Kasumi-1 (cell line): ENCODE measurements around the gene KRTAP4-4.
"Not testable (repeated sequence)": the region's sequence is repeated elsewhere in the genome, so short reads cannot be mapped to it uniquely, and the experiment has no call there.

ENCODE experiments used
- DNase-seq, 2 experiments: peaks; one replicate each; lab custom pipeline; 2025; lab: John Stamatoyannopoulos, UW

KRTAP4-4 gene

DNA sequence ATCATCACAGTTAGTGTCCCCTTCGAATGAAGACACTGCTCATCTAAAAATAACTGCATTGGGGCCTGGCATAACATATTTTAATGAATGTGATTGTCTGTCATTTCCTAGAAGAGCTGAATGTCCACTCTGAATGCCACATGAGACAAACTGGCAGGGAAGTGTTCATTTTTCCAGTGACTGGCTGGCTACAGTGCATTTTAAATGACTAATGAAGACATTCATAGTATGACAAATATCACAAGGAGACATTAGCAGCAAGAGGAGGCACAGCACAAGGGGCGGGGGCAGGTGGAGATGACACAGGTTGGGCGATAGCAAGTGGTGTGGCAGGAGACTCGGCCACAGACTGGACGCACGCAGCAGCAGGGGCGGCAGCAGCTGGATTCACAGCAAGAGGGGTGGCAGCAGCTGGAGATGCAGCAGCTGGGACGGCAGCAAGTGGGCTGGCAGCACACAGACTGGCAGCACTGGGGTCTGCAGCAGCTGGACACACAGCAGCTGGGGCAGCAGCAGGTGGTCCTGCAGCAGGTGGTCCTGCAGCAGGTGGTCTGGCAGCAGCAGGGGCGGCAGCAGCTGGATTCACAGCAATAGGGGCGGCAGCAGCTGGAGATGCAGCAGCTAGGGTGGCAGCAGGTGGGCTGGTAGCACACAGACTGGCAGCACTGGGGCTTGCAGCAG is 11.4 kb downstream of the KRTAP4-4 start:
- not testable (repeated sequence) for DNase-seq

DNA sequence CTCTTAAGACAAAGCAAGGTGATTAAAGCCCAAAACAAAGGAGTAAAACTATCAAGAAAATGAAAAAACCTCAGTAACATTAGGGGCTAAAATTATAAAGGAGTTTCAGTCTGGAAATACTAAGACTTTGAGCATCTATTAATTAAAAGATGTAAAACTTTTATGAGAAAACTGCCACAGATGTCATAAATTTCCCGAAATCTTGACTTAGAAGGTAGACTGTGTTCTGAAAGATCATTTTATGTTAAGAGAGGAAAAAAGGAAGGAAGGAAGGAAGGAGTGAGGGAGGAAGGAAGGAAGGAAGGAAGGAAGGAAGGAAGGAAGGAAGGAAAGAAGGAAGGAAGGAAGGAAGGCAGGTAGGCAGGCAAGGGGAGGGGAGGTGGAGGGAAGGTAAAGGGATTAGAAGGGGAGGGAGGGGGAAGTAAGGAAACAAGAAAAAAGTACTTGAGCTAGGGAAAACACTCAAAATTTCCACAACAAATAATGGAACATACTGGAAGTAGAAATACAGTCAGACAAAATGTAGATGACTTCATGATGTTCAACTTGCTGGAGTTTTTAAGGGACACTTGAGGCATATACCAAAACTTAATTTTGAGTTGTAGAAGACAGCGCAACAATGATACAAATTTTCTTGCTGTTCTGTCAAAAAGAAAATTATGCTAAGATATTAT is 12.9 kb downstream of the KRTAP4-4 start:
- no peak for DNase-seq

DNA sequence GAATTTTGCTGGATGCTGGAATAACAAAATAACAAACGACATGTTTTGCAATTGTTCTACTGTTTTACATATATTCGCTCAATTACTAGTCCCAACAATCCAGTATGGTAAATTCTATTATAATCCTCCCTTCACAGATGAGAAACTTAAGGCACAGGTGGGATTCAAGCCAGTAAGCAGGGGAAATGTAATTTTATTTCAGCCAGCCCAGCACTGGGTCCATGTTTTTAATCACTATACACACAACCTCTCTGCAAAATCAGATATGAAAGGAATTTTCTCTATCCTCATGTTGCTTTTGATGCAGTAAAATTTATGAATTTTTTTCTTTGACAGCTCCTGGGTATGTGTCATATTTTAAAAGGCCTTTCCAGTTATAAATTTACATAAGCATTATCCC is 15.3 kb downstream of the KRTAP4-4 start:
- DNase-seq, result no peak

DNA sequence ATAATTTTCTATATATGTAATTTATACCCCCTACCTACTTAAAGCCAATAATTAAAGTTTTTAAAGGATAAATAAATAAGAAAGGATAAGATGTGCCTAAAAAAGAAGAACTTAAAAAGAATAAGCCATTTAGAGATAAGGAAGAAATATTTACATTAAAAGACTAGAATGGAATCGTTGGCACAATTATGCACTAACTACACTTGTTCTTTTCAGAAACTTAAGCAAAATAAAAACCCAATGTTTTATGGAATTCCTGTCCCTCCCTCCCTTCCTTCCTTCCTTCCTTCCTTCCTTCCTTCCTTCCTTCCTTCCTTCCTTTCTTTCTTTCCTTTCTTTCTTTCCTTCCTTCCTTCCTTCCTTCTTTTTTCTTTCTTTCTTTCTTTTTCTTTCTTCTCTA is 15.7 kb downstream of the KRTAP4-4 start:
- no peak for DNase-seq

DNA sequence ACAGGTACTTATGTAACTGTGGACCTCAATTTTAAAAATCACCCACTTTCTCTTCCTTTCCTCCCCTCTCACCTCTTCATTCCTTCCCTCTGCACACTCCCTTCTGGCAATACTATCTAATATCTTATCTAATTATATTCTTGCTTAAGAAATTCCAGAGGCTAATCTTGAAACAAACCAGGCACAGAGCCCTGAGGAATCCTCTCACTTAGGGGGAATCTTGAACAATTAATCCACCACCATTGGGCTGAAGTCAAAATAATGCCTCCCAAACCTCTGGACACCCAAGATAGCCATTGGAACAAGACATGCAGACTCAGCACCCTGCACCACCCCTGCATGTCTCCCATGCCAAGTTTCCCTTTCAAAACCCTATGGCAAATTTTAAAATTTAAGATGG is 19.2 kb downstream of the KRTAP4-4 start:
- no peak for DNase-seq

DNA sequence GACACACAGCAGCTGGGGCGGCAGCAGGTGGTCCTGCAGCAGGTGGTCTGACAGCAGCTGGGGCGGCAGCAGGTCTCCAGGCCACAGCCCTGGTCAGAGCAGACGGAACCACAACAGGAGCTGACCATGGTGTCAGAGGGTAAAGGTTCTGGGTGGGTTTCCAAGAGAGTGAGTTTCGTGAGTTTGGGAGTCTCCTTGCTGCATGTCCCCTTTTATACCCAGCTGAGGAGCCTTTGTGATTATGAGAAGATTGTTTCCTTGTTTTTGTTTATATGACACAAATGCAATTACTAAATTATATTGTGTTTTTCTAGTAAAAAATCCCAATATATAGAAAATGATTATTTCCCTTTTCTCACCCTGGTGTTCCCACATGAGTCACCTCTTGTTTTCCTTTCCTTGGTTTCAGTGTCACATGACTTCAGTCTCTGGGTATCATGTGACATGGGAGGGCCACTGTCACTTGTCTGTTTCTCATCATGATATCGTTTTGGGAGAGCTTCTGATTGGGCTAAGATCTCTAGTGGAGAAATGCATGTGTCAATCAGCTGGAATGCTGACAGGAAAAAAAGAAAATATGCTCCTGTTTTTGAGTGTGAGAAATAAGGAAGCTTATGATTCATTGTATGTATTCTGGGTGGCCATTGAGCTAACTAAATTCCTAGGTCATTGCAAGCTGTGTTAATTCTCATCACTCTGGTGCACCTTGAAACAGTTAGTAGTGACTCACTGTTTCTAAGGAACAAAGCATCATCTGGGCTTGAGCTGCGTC is 20.0 kb downstream of the KRTAP4-4 start, which contains the start of gene KRTAP4-6:
KRTAP4-6 (minus strand) TSS at position 185 of the 772 bp plus-strand sequence; CDS start at position 128, 57 bp downstream.
- DNase-seq, result no peak

DNA sequence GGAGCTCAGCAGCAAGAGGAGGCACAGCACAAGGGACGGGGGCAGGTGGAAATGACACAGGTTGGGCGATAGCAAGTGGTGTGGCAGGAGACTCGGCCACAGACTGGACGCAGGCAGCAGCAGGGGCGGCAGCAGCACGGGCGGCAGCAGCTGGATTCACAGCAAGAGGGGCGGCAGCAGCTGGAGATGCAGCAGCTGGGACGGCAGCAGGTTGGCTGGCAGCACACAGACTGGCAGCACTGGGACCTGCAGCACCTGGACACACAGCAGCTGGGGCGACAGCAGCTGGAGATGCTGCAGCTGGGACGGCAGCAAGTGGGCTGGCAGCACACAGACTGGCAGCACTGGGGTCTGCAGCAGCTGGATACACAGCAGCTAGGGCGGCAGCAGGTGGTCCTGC is 20.7 kb downstream of the KRTAP4-4 start:
- not testable (repeated sequence) for DNase-seq

DNA sequence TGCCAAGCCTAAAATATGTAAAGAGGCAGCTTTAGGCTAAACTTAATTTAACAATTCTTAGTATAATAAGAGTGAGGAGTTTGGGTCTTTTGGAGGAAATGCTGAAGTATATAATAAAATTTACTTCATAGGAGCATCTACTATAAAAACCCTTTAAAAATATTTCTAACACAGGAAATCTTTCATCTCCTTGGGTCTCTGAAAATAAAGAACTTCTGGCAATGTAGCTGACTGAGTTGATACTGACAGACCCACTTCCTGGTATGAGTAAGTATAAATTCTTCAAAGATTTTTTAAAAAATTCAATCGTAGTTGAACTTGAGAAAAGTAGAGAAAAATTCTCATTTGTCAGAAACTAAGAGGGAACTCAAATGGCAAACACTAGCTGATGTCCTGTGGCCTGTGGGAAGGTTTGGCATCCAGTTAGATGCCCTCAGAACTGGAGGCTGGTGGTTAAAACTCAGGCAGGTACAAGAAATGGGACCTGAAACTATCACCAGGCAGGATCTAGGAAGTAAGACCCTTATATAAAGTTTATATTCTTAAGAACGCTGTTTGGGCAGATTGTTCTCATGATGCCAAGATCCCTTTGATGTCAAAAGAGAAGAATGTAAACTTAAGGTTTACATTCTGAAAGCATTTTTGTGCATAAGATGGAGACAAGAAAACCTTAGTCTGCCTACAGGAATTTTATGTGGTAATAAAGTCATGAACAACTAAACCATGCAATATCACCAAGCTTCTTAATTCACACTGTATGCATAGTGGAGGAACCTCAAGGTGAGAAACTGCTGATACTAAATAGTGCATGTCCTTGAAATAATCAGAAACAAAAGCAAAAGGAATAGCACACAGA is 26.4 kb downstream of the KRTAP4-4 start:
- no peak for DNase-seq

DNA sequence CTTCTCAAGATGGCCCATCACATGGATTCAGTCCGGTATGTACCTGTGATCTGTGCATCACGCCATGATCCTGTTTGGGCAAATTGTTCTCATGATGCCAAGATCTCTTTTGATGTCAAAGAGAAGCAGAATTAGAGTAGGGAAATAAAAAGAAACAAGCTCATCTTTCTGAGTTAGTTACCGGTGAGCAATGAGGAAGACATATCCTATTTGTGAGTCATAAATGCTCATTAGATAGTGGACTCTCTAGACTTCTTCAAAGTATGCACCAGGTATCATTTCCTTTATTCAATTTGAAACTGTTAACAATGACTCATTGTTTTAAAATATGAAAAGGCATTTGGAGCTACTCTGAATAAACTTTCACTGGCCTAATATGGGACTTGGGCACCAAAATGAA is 28.6 kb downstream of the KRTAP4-4 start:
- DNase-seq, result no peak

DNA sequence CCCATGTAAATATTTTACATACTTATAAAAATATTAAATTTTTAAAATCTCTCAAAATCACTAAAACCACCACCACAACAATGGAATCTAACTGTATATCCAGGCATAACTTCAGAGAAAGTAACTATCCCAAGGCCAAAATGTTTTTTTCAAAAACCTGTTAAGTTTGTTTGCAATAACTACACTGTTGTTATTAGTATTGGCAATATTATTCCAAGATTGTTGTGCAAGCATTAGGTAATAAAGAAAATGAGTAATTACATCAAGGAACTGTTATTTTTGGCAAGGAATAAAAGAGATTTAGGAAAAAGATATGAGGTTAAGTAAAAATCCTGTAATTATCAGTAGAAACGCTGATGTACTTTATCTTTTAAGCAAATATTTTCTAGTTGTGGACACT is 33.2 kb downstream of the KRTAP4-4 start:
- DNase-seq, result no peak

DNA sequence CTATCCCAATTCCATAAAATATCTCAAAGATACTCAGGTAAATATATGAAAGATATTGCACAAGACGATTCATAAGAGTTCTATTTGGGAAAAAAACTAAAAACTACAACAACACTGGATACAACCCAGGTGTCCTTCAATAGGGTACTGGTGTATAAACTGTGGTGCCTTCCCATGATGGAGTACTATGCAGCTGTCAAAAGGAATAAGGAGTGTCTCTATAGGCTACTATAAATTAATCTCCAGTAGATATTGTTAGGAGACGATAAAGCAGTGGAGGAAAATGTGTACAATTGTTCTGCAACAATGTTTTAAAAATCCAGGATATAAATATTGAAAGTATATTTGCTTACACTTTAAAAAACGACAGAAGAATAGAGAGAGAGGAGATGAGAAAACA is 34.1 kb downstream of the KRTAP4-4 start:
- DNase-seq, result no peak

DNA sequence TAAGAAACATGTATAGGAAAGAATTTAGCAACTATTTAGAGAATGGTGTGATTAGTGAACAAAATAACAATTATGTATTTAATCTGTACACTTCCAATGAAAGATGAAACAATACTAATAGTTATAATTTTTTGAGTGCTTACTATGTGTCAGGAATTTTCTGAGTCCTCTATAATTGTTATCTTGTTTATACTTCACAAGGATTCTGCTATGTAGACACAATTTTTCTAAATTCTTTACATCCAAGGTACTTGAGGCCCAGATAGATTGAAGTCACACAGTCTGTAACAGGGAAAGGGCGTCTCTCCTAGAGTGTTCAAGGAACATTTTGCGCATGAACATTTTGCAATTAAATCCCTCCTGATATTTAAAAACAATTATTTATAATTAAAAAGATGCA is 35.5 kb downstream of the KRTAP4-4 start:
- no peak for DNase-seq

DNA sequence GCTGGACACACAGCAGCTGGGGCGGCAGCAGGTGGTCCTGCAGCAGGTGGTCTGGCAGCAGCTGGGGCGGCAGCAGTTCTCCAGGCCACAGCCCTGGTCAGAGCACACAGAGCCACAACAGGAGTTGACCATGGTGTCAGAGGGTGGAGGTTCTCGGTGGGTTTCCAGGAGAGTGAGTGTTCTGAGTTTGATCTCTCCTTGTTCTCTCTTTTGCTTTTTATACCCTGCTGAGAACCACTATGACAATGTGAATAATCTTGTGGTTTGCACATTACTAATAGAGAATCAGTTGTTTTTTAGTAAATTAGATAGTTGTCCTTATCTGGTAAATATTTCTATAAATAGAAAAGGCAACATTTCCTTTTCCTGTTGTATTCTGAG is 36.6 kb downstream of the KRTAP4-4 start, which contains the start of gene KRTAP4-12:
KRTAP4-12 (minus strand) TSS at position 192 of the 381 bp plus-strand sequence; CDS start at position 132, 60 bp downstream.
- DNase-seq, result not testable (repeated sequence)

DNA sequence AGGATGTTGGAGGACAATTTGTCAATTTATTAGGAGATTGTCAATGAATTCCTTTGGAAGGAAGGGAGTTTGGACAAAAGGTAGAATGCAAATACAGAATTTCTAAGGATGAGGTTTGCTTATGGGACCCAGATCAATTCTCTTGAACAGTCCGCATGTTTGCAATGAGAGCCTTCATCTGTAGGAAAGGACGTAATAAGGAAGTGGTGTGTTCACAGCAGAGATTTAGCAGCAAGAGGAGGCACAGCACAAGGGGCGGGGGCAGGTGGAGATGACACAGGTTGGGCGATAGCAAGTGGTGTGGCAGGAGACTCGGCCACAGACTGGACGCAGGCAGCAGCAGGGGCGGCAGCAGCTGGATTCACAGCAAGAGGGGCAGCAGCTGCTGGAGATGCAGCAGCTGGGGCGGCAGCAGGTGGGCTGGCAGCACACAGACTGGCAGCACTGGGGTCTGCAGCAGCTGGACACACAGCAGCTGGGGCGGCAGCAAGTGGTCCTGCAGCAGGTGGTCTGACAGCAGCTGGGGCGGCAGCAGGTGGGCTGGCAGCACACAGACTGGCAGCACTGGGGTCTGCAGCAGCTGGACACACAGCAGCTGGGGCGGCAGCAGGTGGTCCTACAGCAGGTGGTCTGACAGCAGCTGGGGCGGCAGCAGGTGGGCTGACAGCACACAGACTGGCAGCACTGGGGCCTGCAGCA is 37.1 kb downstream of the KRTAP4-4 start:
- not testable (repeated sequence) for DNase-seq

DNA sequence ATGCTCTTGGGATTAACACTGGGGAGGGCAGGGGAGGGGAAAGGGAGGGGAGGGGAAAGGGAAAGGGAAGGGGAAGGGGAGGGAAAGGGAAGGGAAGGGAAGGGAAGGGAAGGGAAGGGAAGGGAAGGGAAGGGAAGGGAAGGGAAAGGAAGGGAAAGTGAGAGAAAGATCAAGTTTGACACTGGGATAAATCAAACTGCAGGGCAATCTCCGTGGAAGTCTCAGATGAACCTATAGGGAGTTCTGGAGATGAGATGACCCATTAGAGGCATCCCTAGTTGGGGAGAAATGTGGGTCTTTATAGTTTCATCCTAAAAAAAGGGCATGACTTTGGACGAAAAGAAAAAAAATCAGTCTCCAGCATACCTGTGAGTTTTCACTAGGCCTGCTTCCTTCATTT is 38.8 kb downstream of the KRTAP4-4 start:
- no peak for DNase-seq

DNA sequence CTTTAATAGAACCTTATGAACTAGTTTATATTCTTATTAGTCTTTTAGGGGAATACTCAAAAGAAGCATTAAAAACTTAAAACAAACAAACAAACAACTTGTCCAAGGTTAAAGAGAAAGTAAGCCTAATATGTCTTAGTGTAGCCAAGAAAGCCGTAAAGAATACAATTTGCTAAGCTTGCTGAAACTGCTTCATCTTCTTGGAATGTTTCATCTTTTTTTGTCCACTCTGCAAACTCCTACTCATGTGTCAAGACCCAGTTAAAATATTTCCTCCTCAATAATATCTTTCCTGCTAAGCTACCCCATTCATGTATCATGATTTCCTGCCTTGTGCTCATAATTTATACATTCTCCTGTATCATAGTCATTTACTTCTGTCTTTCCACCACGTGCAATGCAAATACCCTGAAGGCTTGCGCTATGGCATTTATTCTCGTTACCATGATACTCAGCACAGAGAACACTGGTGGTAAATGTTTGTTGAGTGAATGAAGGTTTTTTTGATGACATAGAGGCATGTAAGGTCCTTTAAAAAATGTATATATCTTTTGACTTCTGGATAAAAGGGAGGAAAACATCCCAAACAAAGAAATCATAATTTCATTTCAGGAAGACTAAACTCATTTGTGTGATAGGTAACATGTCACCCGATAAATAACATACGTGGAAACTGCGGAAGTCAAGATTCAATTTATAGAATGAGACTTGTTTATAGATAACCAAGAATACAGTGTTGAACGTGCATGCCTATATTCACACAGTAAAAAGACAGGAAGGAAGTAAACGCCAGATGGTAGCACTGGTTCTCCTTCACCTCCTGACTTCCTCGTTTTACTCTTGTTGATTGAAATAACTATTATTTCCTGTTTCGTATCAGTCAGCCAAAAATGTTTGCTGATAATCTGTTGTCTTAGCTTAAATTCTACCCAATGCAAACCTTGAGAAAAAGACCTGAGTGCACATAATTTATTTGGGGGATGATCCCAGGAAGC is 40.6 kb downstream of the KRTAP4-4 start:
- peak; percentile 56 to 59 for DNase-seq

DNA sequence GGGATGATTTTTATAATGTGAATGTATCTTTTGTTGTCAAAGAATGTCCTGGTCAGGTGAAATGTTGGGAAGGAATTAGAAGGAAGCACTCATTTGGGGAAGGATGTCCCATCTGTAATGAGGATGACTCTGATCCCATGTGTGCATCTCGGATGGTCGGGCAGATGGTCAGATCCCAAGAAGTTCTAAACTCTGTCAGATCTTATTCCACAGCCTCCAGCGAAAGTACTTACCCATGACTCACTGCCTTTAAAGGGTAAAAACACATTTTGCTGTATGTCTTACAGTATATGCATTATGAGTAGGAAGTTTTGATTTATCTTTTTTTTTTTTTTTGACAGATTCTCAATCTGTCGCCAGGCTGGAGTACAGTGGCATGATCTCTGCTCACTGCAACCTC is 41.8 kb downstream of the KRTAP4-4 start:
- no peak for DNase-seq

DNA sequence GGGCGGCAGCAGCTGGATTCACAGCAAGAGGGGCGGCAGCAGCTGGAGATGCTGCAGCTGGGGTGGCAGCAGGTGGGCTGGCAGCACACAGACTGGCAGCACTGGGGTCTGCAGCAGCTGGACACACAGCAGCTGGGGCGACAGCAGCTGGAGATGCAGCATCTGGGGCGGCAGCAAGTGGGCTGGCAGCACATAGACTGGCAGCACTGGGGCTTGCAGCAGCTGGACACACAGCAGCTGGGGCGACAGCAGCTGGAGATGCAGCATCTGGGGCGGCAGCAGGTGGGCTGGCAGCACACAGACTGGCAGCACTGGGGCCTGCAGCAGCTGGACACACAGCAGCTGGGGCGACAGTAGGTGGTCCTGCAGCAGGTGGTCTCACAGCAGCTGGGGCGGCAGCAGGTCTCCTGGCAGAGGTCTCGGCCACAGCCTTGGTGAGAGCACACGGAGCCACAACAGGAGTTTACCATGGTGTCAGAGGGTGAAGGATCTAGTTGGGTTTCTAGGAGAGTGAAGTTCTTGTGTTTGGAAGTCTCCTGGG is 42.6 kb downstream of the KRTAP4-4 start, which contains the start of gene KRTAP4-11:
KRTAP4-11 (minus strand) TSS at position 528 of the 541 bp plus-strand sequence; CDS start at position 470, 58 bp downstream.
- not testable (repeated sequence) for DNase-seq

DNA sequence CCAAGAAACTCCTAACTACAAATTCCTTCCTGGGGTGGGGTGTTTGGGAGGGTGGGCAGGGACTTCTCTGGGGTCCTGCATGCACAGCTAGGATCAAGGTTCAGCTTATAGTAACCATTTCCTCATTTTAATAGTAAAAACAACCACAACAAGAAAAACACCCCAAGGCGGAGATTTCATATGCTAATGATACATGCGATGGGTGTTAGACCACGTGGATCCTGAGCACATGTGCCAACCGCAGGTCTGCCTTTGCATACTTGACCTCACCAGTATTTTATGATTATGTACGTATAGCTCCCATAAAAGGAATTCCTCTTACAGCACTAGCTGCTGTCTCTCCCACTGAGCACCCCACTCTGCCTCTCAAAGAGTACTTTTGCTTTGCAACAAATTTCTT is 44.3 kb downstream of the KRTAP4-4 start:
- DNase-seq, result no peak
